VCaP (cell line): ENCODE measurements around the gene RAB36.

ENCODE experiments used
- H3K27ac ChIP-seq: fragments of 450-650 bp; 2 replicates; pipeline ENCODE4 v1.5.1; 2017
- CTCF ChIP-seq: fragments of 450-650 bp; conservative IDR thresholded peaks from 2 replicates; pipeline ENCODE4 v1.5.1; 2017; ENCODE audit warnings: mild to moderate bottlenecking, moderate library complexity

Gene RAB36

GRCh38 chr22:23123804-23124254, 21.4 kb upstream of the RAB36 start:
- H3K27ac ChIP-seq = no peak overlapping the region
- no peak for TF ChIP-seq CTCF

DNA sequence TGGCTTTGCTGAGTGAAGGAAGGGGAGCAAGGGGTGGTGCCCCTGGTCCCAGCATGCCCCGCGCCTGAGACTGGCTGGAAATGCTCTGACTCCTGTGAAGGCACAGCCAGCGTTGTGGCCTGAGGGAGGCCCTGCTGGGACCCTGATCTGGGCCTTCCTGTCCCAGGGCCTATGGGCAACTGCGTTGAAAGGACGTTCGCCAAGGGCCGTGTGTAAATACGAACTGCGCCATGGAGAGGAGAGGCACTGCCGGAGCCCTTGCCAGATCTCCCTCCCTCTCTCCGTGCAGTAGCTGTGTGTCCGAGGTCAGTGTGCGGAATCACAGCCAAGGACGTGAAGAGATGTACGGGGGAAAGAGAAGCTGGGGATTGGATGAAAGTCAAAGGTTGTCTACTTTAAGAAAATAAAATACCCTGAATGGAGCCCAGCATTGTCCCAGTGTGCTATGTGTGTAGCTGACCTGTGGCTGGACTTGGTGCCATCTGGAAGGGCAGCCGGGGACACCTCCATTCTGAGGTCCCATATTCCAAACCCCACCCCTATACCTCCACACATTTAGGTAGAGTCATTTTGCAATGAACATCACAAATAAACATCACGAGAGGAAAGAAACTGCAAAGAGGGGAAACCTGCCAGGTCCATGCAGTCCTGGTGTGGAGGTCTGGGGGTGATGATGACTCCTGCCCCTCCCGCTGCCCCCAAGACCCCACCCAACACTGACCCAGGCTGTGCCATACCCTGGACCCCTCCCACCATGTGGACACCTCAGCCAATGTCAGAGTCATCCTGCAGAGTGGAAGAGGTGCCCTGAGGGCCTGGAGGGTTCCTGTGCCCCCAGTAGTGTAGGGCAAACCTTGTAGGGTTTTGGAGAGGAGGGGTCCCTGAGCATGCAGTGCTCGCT, 20.4 kb upstream of the RAB36 start:
- no peak overlapping the region for H3K27ac ChIP-seq
- TF ChIP-seq CTCF = no peak

DNA sequence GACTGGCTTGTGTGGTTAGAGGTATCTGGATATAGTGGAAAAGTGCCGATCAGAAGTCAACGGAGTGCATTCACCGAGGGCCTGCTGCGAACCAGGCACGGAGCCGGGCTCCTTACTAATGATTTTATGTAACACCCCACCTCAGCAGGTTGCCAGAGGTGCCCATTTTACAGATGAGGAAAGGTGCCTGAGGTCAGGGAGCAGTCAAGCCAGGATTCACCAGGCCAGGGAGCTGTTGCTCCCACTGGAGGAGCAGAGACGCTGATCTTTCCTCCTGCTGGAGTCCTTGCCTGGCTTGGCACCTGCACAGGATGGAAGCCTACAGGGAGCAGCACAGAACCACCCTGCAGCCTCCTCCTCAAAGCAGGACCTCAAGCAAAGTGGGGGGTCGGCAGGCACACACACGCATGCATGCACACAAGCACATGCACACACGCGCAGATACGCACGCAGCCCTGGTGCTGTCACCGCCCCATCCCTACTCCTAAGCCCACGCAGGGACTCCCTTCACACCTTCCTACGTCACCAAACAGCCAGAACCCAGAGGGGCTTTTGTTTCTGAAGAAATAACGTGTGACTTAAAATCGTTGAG, 19.7 kb upstream of the RAB36 start:
- no peak overlapping the region for H3K27ac ChIP-seq
- no peak for TF ChIP-seq CTCF

DNA sequence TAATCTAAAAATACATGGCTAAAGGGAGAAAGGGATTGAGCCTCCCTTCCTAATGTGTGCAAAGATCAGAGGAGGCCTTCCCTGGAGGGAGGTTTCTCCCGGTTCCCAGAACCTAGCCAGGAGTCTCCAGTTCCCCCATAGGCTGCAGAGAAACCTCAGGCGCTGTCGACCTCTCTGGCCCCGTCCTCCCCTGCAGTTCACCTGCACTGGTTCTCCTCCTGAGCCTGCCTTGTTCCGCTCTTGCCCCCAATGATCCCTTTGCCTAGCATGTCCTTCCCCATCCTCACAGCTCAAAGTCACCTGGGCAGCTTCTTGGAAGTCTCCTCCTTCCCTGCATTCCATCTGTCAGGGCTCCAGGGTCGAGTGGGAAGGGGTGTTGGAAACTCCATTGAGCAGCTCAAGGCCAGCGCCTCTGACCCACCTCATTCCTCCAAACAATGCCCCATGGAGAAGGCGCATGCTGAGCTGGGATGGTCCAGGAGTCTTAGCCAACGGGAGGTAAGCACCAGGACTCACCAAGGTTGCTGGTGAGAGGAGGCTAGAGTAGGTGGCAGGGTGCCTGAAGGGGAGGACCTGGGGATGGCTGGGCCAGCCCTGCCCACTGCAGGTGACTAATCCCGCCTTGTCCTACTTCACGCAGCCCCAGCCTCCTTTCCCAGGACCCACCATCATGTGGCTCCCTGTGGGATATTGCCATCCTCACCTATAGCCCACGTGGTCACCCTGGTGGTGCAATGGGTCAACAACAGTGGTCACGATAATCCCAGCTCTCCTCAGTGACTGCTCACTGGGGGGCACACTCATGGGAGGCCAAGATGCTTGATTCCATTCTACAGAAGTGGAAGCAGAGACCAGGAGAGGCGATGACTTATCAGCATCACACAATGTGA, 18.9 kb upstream of the RAB36 start:
- H3K27ac ChIP-seq = no peak overlapping the region
- TF ChIP-seq CTCF = no peak

GRCh38 chr22:23127055-23127756, 18.1 kb upstream of the RAB36 start:
- no peak for TF ChIP-seq CTCF
- no peak overlapping the region for H3K27ac ChIP-seq

GRCh38 chr22:23127788-23128187, 17.5 kb upstream of the RAB36 start:
- no peak for TF ChIP-seq CTCF
- no peak overlapping the region for H3K27ac ChIP-seq
